GM12878 (cell line): Measurements from ENCODE around the gene PCNX4.

ENCODE experiments used
- TBL1XR1 ChIP-seq: IDR thresholded peaks from 2 replicates; pipeline ENCODE4 v1.6.1; 2012; ENCODE audit warnings: low read depth, low read length, improper control_type of control experiment
- TF ChIP-seq, protein P1 (sequence below), 3 experiments: IDR thresholded peaks in 2 of 3; conservative IDR thresholded peaks in 1 of 3; 2 replicates each; pipeline ENCODE4 v1.5.1; 2011; ENCODE audit warnings: low read depth in 3 of 3, low read length in 3 of 3, mild to moderate bottlenecking in 3 of 3, control low read depth in 2 of 3, moderate library complexity in 2 of 3, inconsistent platforms in 1 of 3, mixed read lengths in 1 of 3; ENCODE audit not compliant: control insufficient read depth in 2 of 3, insufficient read depth in 1 of 3; ENCODE audit errors: extremely low read depth in 1 of 3
- TF ChIP-seq, protein P2 (sequence below): IDR thresholded peaks from 2 replicates; pipeline ENCODE4 v1.6.1; 2012; ENCODE audit warnings: low read depth, low read length, improper control_type of control experiment

DNA sequence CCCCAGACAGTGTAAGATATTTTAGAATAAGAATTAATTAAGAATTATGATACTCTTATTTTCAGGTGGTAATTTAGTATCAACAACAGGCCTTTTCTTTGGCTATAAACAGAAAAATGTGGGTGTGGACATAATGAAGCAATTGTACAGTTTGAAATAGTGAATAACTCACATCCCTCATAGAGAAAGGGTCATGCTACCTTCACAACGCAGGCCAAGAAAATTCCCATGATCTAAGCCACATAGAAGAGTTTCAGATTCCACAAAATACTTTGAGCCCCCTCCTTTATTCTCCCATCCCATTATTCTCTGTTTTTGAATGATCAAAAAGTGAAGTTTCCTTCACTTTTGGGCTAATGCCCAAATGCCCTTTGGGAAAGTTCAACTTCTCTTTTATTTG is 97.0 kb downstream of the PCNX4 start:
- TF ChIP-seq, protein P1, sequence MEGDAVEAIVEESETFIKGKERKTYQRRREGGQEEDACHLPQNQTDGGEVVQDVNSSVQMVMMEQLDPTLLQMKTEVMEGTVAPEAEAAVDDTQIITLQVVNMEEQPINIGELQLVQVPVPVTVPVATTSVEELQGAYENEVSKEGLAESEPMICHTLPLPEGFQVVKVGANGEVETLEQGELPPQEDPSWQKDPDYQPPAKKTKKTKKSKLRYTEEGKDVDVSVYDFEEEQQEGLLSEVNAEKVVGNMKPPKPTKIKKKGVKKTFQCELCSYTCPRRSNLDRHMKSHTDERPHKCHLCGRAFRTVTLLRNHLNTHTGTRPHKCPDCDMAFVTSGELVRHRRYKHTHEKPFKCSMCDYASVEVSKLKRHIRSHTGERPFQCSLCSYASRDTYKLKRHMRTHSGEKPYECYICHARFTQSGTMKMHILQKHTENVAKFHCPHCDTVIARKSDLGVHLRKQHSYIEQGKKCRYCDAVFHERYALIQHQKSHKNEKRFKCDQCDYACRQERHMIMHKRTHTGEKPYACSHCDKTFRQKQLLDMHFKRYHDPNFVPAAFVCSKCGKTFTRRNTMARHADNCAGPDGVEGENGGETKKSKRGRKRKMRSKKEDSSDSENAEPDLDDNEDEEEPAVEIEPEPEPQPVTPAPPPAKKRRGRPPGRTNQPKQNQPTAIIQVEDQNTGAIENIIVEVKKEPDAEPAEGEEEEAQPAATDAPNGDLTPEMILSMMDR (IDR thresholded peaks at IDR 0.05 in 2 of 3, conservative IDR thresholded peaks at IDR 0.05 in 1 of 3; ENCODE audit: control insufficient read depth in 2 of 3, extremely low read depth in 1 of 3, insufficient read depth in 1 of 3, low read depth in 3 of 3, low read length in 3 of 3): no peak
- no peak for TF ChIP-seq TBL1XR1
- TF ChIP-seq, protein P2, sequence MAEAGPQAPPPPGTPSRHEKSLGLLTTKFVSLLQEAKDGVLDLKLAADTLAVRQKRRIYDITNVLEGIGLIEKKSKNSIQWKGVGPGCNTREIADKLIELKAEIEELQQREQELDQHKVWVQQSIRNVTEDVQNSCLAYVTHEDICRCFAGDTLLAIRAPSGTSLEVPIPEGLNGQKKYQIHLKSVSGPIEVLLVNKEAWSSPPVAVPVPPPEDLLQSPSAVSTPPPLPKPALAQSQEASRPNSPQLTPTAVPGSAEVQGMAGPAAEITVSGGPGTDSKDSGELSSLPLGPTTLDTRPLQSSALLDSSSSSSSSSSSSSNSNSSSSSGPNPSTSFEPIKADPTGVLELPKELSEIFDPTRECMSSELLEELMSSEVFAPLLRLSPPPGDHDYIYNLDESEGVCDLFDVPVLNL: no peak
